ENCODE measurements around the gene GADL1. TPM values are rescaled to one million over a fixed set of nuclear protein-coding genes. Genes with fewer than 3 reads are reported as not detected.

GADL1 gene
- total RNA-seq, 1 donor from 2014 or later = not detected

GRCh38 chr3:30811151-30811795 is 83.2 kb downstream of the GADL1 start:
- DNase-seq = no peak
- Mint-ChIP-seq H3K4me3 (ENCODE audit: unreplicated experiment) (no peak overlapping the region), H3K4me1 (ENCODE audit: low read depth, unreplicated experiment) (peaks cover 6% of the 10 kb centered on the region), H3K36me3 (ENCODE audit: unreplicated experiment) (no peaks in the 10 kb centered on the region), H3K27ac (ENCODE audit: unreplicated experiment) (no peak overlapping the region), H3K9me3 (ENCODE audit: unreplicated experiment) (no peaks in the 10 kb centered on the region), H3K27me3 (ENCODE audit: unreplicated experiment) (peaks cover 5% of the 10 kb centered on the region)
- no peak for TF ChIP-seq CTCF (IDR thresholded peaks at IDR 0.05; ENCODE audit: partially characterized antibody, unreplicated experiment)

GRCh38 chr3:30810625-30811024 is 83.8 kb downstream of the GADL1 start:
- Mint-ChIP-seq H3K4me3 (ENCODE audit: unreplicated experiment) (no peak overlapping the region), H3K27ac (ENCODE audit: unreplicated experiment) (no peak overlapping the region)
- DNase-seq = no peak

GRCh38 chr3:30805695-30806094 is 88.8 kb downstream of the GADL1 start:
- no peak overlapping the region for H3K27ac Mint-ChIP-seq (ENCODE audit: unreplicated experiment)
- TF ChIP-seq CTCF (IDR thresholded peaks at IDR 0.05; ENCODE audit: partially characterized antibody, unreplicated experiment) = no peak
- H3K4me3 Mint-ChIP-seq (ENCODE audit: unreplicated experiment) = no peak overlapping the region
- no peak for DNase-seq
- H3K9me3 Mint-ChIP-seq (ENCODE audit: unreplicated experiment) = no peaks in the 10 kb centered on the region
- no peaks in the 10 kb centered on the region for H3K4me1 Mint-ChIP-seq (ENCODE audit: low read depth, unreplicated experiment)
- peaks cover 5% of the 10 kb centered on the region for H3K27me3 Mint-ChIP-seq (ENCODE audit: unreplicated experiment)
- H3K36me3 Mint-ChIP-seq (ENCODE audit: unreplicated experiment) = no peaks in the 10 kb centered on the region

More at GRCh38 chr3:30810625-30811024, 83.8 kb downstream of the GADL1 start:
- Mint-ChIP-seq H3K9me3 (ENCODE audit: unreplicated experiment) (no peaks in the 10 kb centered on the region), H3K36me3 (ENCODE audit: unreplicated experiment) (no peaks in the 10 kb centered on the region), H3K4me1 (ENCODE audit: low read depth, unreplicated experiment) (peaks cover 5% of the 10 kb centered on the region), H3K27me3 (ENCODE audit: unreplicated experiment) (peaks cover 5% of the 10 kb centered on the region)
- TF ChIP-seq CTCF (IDR thresholded peaks at IDR 0.05; ENCODE audit: partially characterized antibody, unreplicated experiment) = no peak

- Mint-ChIP-seq H3K9me3 (ENCODE audit: unreplicated experiment) (no peaks in the 10 kb centered on the region), H3K4me3 (ENCODE audit: unreplicated experiment) (no peak overlapping the region), H3K4me1 (ENCODE audit: low read depth, unreplicated experiment) (no peaks in the 10 kb centered on the region), H3K36me3 (ENCODE audit: unreplicated experiment) (no peaks in the 10 kb centered on the region), H3K27ac (ENCODE audit: unreplicated experiment) (no peak overlapping the region), H3K27me3 (ENCODE audit: unreplicated experiment) (peaks cover 5% of the 10 kb centered on the region)
- DNase-seq = no peak
- TF ChIP-seq CTCF (IDR thresholded peaks at IDR 0.05; ENCODE audit: partially characterized antibody, unreplicated experiment) = no peak
Measured at GRCh38 chr3:30804984-30805383, 89.5 kb downstream of the GADL1 start.

- H3K9me3 Mint-ChIP-seq (ENCODE audit: unreplicated experiment) = no peaks in the 10 kb centered on the region
- no peak overlapping the region for H3K27ac Mint-ChIP-seq (ENCODE audit: unreplicated experiment)
- peaks cover 5% of the 10 kb centered on the region for H3K4me1 Mint-ChIP-seq (ENCODE audit: low read depth, unreplicated experiment)
- no peaks in the 10 kb centered on the region for H3K36me3 Mint-ChIP-seq (ENCODE audit: unreplicated experiment)
- no peak for DNase-seq
- H3K27me3 Mint-ChIP-seq (ENCODE audit: unreplicated experiment) = peaks cover 1% of the 10 kb centered on the region
- H3K4me3 Mint-ChIP-seq (ENCODE audit: unreplicated experiment) = no peak overlapping the region
- no peak for TF ChIP-seq CTCF (IDR thresholded peaks at IDR 0.05; ENCODE audit: partially characterized antibody, unreplicated experiment)
Measured at GRCh38 chr3:30795176-30795575, 99.3 kb downstream of the GADL1 start.
